Endothelial cell (in vitro differentiated cells): ENCODE data around the gene CNKSR3. TPM values are rescaled to one million over a fixed set of nuclear protein-coding genes. Genes with fewer than 3 reads are reported as not detected.

Source experiments
- DNase-seq: peaks from one replicate; pipeline ENCODE4 v3.0.0; 2021; ENCODE audit warnings: low spot score
- H3K27ac Mint-ChIP-seq: one replicate; pipeline ENCODE4 v1.8.0; 2021; ENCODE audit warnings: mixed read lengths, inconsistent platforms; ENCODE audit not compliant: unreplicated experiment
- H3K27me3 Mint-ChIP-seq: one replicate; pipeline ENCODE4 v1.8.0; 2021; ENCODE audit warnings: mild to moderate bottlenecking, moderate library complexity, mixed read lengths, inconsistent platforms; ENCODE audit not compliant: unreplicated experiment
- H3K36me3 Mint-ChIP-seq: one replicate; pipeline ENCODE4 v1.8.0; 2021; ENCODE audit warnings: mild to moderate bottlenecking, low read depth, mixed read lengths, inconsistent platforms; ENCODE audit not compliant: unreplicated experiment
- H3K4me1 Mint-ChIP-seq: one replicate; pipeline ENCODE4 v1.8.0; 2021; ENCODE audit warnings: mild to moderate bottlenecking, mixed read lengths, inconsistent platforms; ENCODE audit not compliant: unreplicated experiment
- H3K4me3 Mint-ChIP-seq: one replicate; pipeline ENCODE4 v1.8.0; 2021; ENCODE audit warnings: mild to moderate bottlenecking, mixed read lengths, inconsistent platforms; ENCODE audit not compliant: unreplicated experiment
- H3K9me3 Mint-ChIP-seq: one replicate; pipeline ENCODE4 v1.8.0; 2021; ENCODE audit warnings: mixed read lengths, inconsistent platforms; ENCODE audit not compliant: unreplicated experiment
- CTCF ChIP-seq: fragments of 200-600 bp; sonication (generic); IDR thresholded peaks from one replicate; pipeline ENCODE4 v1.5.0; 2021; ENCODE audit warnings: antibody characterized with exemption; ENCODE audit not compliant: unreplicated experiment
- total RNA-seq: library from RNA; stranded (reverse); fragmentation: NEBNext Ultra II Directional; extraction: Animal tissue kit (Norgen Biotek cat#: 25700); gene quantifications from one replicate; pipeline ENCODE4 v1.2.1, GENCODE V29; 2021; ENCODE audit not compliant: unreplicated experiment

The CNKSR3 gene
- total RNA-seq, 1 donor from 2014 or later = 9.7 TPM

- Mint-ChIP-seq H3K27me3 (peaks cover 1% of the 10 kb centered on the region), H3K27ac (no peak overlapping the region), H3K36me3 (no peaks in the 10 kb centered on the region), H3K4me3 (no peak overlapping the region), H3K9me3 (no peaks in the 10 kb centered on the region), H3K4me1 (peaks cover 19% of the 10 kb centered on the region)
- no peak for DNase-seq
- TF ChIP-seq CTCF = no peak
Measured at GRCh38 chr6:154496186-154496585, 14.3 kb downstream of the CNKSR3 start.

DNA sequence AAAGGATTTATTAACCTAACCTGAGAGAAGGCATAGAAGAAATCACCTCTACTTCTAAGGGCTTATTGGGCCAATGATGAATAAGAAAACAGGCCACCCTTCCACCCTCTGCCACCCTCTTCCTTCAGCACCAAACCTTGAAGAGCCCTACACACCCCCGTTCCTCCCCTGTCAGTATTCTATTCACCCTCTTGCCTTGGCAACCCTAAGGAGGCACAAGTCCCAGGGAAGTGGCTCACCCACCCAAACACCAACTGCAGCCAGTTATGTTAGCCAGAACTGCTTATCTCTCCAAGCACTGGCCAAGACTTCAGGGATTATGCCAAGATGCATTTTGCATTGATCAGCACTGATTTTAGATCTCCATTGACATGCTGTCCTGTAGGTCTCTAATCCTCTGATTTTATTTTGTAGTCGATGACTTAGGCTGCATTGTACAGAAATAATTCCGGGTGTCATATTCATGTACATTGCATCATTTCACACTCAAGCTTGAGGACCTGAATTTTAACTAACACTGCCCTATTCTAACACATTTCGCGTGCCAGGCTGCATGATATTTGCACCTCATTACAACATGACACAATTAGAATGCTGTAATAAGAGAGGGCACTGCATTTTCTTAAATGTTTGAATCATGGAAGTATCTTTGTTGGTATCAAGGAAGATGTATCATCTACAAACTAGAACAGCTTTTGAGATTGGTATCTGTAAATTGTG lies 15.7 kb downstream of the CNKSR3 start:
- Mint-ChIP-seq H3K4me1 (peaks cover 17% of the 10 kb centered on the region), H3K27me3 (peaks cover 1% of the 10 kb centered on the region), H3K9me3 (no peaks in the 10 kb centered on the region), H3K36me3 (no peaks in the 10 kb centered on the region), H3K27ac (no peak overlapping the region), H3K4me3 (no peak overlapping the region)
- TF ChIP-seq CTCF = no peak
- DNase-seq = no peak

- Mint-ChIP-seq H3K27ac (no peak overlapping the region), H3K4me1 (peaks cover 18% of the 10 kb centered on the region), H3K27me3 (peaks cover 2% of the 10 kb centered on the region), H3K9me3 (no peaks in the 10 kb centered on the region), H3K4me3 (no peak overlapping the region), H3K36me3 (no peaks in the 10 kb centered on the region)
- no peak for TF ChIP-seq CTCF
- DNase-seq = no peak
Measured at GRCh38 chr6:154491567-154492470, 18.7 kb downstream of the CNKSR3 start.

- TF ChIP-seq CTCF = no peak
- H3K27ac Mint-ChIP-seq = no peak overlapping the region
- no peak overlapping the region for H3K4me3 Mint-ChIP-seq
- H3K36me3 Mint-ChIP-seq = no peaks in the 10 kb centered on the region
- H3K27me3 Mint-ChIP-seq = peaks cover 2% of the 10 kb centered on the region
- no peaks in the 10 kb centered on the region for H3K9me3 Mint-ChIP-seq
- peaks cover 12% of the 10 kb centered on the region for H3K4me1 Mint-ChIP-seq
- DNase-seq = no peak
Measured at GRCh38 chr6:154489822-154490221, 20.7 kb downstream of the CNKSR3 start.
